Activated T-cell treated with anti-CD3 and anti-CD28 coated beads, Interleukin-2, amount 50 U/mL, for 24 hours (primary cell): ENCODE data around the gene OTOF.

ENCODE experiments used
- DNase-seq: peaks from one replicate; pipeline ENCODE4 v3.0.0-alpha.2; 2020
- H3K27ac Mint-ChIP-seq: 2 replicates; pipeline ENCODE4 v1.8.0; 2020; ENCODE audit warnings: mild to moderate bottlenecking, mixed read lengths
- H3K27me3 Mint-ChIP-seq: 2 replicates; pipeline ENCODE4 v1.8.0; 2020; ENCODE audit warnings: mixed read lengths
- H3K36me3 Mint-ChIP-seq: 2 replicates; pipeline ENCODE4 v1.8.0; 2020; ENCODE audit warnings: low read depth, mixed read lengths
- H3K4me1 Mint-ChIP-seq: 2 replicates; pipeline ENCODE4 v1.8.0; 2020; ENCODE audit warnings: low read depth, mixed read lengths
- H3K4me3 Mint-ChIP-seq: 2 replicates; pipeline ENCODE4 v1.8.0; 2020; ENCODE audit warnings: mild to moderate bottlenecking, moderate library complexity, mixed read lengths
- H3K9me3 Mint-ChIP-seq: 2 replicates; pipeline ENCODE4 v1.8.0; 2020; ENCODE audit warnings: mixed read lengths

Gene OTOF

GRCh38 chr2:26489213-26489850 is 11.4 kb upstream of the OTOF start:
- Mint-ChIP-seq H3K27ac (no peak overlapping the region), H3K27me3 (no peaks in the 10 kb centered on the region), H3K36me3 (no peaks in the 10 kb centered on the region), H3K4me3 (no peak overlapping the region), H3K4me1 (peaks cover 4% of the 10 kb centered on the region), H3K9me3 (no peaks in the 10 kb centered on the region)
- no peak for DNase-seq

- no peak overlapping the region for H3K4me3 Mint-ChIP-seq
- H3K36me3 Mint-ChIP-seq, result no peaks in the 10 kb centered on the region
- no peaks in the 10 kb centered on the region for H3K9me3 Mint-ChIP-seq
- DNase-seq, result no peak
- no peak overlapping the region for H3K27ac Mint-ChIP-seq
- peaks cover 2% of the 10 kb centered on the region for H3K4me1 Mint-ChIP-seq
- no peaks in the 10 kb centered on the region for H3K27me3 Mint-ChIP-seq
Measured at GRCh38 chr2:26488463-26489212, 10.7 kb upstream of the OTOF start.

DNA sequence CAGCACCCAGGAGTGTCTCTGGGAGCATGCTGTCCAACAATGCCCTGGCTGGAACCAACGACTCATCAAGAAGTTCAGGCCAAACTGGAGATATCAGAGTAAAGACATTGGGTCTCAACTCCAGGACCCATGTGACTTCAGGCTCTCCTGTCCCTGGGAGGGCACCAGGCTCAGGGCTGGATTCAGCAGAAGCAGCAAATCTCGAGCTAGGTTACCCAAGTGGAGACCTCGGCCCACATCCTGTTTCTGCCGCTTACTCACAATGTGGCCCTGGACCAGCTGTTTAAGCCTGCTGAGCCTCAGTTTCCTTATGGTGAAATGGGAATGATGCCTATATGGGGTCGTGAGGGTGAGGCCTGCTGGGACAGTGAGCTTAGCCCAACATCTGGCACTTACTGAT is 9.3 kb upstream of the OTOF start:
- H3K4me3 Mint-ChIP-seq, result no peak overlapping the region
- no peak overlapping the region for H3K27ac Mint-ChIP-seq
- H3K27me3 Mint-ChIP-seq, result no peaks in the 10 kb centered on the region
- no peaks in the 10 kb centered on the region for H3K9me3 Mint-ChIP-seq
- H3K36me3 Mint-ChIP-seq, result no peaks in the 10 kb centered on the region
- DNase-seq, result no peak
- no peaks in the 10 kb centered on the region for H3K4me1 Mint-ChIP-seq

DNA sequence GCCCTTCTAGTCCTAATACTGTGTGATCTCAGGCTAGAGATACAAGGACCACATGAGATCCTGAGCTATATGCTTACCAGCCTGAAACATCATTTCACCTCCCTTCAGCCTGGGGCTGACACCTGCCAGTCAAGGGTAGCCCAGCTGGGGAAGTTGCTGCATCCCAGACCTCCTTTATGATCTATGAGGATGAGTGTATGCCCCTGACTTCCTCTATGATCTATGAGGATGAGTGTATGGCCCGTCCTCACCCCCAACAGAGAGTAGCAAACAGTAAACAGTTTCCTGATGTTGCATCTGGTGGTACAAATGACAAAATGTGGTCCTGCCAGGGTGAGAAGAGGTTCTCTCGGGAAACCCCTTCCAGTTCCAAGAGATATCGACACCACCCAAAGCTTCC is 8.9 kb upstream of the OTOF start:
- H3K27me3 Mint-ChIP-seq, result no peaks in the 10 kb centered on the region

DNA sequence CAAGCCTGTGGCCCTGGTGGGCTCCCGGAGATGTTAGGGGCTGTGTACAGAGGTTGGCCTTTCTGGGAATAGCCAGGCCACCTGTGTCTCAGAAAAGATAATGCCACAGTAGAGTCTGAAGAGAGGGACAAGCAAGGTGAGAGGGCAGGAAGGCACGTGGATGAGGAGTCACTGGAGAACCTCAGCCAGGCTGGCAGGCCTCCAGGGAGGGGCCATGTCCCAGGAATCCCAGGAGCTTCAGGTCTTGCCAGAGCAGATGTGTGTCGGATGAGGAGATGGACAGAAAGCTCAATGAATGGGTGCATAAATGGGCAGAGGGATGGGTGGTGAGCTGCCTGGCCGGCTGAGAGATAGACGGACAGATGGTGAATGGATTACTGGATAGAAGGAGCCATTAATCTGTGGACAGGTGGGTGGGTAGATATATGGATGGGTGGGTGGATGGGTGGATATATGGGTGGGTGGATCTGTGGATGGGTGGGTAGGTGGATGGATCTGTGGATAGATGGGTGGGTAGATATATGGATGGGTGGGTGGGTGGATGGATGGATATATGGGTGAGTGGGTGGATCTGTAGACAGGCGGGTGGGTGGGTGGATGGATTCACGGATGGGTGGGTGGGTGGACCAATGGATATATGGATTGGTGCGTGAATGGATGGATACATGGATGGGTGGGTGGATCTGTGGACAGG is 7.9 kb upstream of the OTOF start:
- no peak for DNase-seq
- H3K4me1 Mint-ChIP-seq, result no peaks in the 10 kb centered on the region
- H3K4me3 Mint-ChIP-seq, result no peak overlapping the region
- H3K27me3 Mint-ChIP-seq, result no peaks in the 10 kb centered on the region
- H3K36me3 Mint-ChIP-seq, result no peaks in the 10 kb centered on the region
- H3K9me3 Mint-ChIP-seq, result no peaks in the 10 kb centered on the region
- no peak overlapping the region for H3K27ac Mint-ChIP-seq

More for the DNA sequence above, 8.9 kb upstream of the OTOF start:
- H3K4me3 Mint-ChIP-seq, result no peak overlapping the region
- no peaks in the 10 kb centered on the region for H3K4me1 Mint-ChIP-seq
- H3K27ac Mint-ChIP-seq, result no peak overlapping the region
- H3K9me3 Mint-ChIP-seq, result no peaks in the 10 kb centered on the region
- DNase-seq, result no peak
- H3K36me3 Mint-ChIP-seq, result no peaks in the 10 kb centered on the region

DNA sequence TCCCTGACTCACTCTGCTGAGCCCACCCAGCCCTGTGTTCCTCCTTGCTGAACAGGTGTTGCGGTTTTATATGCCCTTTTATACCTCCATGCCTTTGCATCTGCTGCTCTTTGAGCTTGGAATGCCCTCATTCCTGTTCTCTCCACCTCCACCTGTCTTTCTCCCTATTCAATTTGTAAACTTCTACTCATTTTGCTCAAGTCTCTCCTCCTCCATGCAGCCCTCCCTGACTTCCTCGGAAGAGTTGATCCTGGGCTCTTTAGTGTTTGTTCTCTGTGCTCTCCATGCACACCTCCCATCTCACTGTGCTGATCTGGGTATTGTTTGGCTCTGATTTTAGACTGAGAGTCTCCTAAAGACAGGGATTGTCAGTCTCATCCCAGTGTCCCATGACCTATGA is 7.2 kb upstream of the OTOF start:
- no peak for DNase-seq
- Mint-ChIP-seq H3K36me3 (no peaks in the 10 kb centered on the region), H3K4me1 (no peaks in the 10 kb centered on the region), H3K9me3 (no peaks in the 10 kb centered on the region), H3K4me3 (no peak overlapping the region), H3K27me3 (no peaks in the 10 kb centered on the region), H3K27ac (no peak overlapping the region)

- Mint-ChIP-seq H3K27me3 (no peaks in the 10 kb centered on the region), H3K27ac (no peak overlapping the region), H3K36me3 (no peaks in the 10 kb centered on the region), H3K9me3 (no peaks in the 10 kb centered on the region), H3K4me3 (no peak overlapping the region), H3K4me1 (no peaks in the 10 kb centered on the region)
- DNase-seq, result no peak
Measured at GRCh38 chr2:26484579-26484978, 6.7 kb upstream of the OTOF start.

DNA sequence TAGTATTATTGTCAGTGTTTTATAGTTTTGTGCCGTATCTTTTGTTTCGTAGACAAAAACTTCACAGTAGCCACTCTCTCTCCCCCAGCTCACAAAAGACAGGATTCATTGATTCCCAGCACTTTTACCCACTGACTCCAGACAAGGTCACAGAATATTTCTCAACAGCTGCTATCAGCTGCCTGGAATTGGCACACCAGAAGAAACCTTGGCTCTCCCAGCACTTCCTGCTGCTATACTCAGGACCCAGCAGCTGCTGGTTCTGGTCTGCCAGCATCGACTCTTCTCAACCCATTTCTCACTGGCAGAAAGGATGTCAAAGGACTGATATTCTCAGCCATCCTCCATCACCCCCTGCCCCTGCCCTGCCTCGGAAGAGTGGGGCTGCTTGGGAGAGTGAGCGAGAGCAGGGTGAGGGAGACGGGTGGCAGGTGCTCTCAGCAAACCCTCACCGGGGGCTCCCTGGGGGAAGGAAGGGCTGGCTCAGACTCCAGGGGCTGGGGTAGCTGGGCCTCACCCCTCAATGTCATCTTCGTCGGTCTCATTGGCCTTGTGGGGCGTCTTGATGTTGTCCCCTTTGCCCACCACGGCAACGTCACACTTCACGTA is 6.1 kb upstream of the OTOF start:
- Mint-ChIP-seq H3K36me3 (no peaks in the 10 kb centered on the region), H3K27me3 (no peaks in the 10 kb centered on the region), H3K4me1 (no peaks in the 10 kb centered on the region), H3K27ac (no peak overlapping the region), H3K4me3 (no peak overlapping the region), H3K9me3 (no peaks in the 10 kb centered on the region)
- no peak for DNase-seq

DNA sequence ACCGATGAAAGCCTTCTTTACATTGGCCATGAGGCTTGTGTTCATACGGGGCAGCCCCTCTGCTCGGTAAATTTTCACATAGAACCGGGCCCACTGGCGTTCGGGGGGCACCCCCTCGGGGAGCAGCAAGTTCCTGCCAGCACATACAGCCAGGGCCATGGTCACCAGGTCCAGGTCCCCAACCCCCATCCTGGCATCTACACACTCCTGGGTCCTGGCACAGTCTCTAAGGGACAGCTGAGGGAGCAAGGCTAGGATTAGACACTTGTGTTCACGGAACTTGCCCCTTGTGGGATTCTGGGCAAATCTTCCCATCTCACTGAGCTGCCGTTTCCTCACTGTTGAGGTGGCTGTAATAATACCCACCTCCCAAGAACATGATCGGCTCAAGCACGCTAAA is 5.6 kb upstream of the OTOF start:
- H3K36me3 Mint-ChIP-seq, result no peaks in the 10 kb centered on the region
- no peaks in the 10 kb centered on the region for H3K27me3 Mint-ChIP-seq

GRCh38 chr2:26483027-26483326 is 5.1 kb upstream of the OTOF start:
- Mint-ChIP-seq H3K4me1 (no peaks in the 10 kb centered on the region), H3K4me3 (no peak overlapping the region), H3K36me3 (no peaks in the 10 kb centered on the region), H3K9me3 (no peaks in the 10 kb centered on the region), H3K27ac (no peak overlapping the region), H3K27me3 (no peaks in the 10 kb centered on the region)
- no peak for DNase-seq

More for the DNA sequence above, 5.6 kb upstream of the OTOF start:
- DNase-seq, result no peak
- no peak overlapping the region for H3K4me3 Mint-ChIP-seq
- no peaks in the 10 kb centered on the region for H3K9me3 Mint-ChIP-seq
- no peak overlapping the region for H3K27ac Mint-ChIP-seq
- H3K4me1 Mint-ChIP-seq, result no peaks in the 10 kb centered on the region

DNA sequence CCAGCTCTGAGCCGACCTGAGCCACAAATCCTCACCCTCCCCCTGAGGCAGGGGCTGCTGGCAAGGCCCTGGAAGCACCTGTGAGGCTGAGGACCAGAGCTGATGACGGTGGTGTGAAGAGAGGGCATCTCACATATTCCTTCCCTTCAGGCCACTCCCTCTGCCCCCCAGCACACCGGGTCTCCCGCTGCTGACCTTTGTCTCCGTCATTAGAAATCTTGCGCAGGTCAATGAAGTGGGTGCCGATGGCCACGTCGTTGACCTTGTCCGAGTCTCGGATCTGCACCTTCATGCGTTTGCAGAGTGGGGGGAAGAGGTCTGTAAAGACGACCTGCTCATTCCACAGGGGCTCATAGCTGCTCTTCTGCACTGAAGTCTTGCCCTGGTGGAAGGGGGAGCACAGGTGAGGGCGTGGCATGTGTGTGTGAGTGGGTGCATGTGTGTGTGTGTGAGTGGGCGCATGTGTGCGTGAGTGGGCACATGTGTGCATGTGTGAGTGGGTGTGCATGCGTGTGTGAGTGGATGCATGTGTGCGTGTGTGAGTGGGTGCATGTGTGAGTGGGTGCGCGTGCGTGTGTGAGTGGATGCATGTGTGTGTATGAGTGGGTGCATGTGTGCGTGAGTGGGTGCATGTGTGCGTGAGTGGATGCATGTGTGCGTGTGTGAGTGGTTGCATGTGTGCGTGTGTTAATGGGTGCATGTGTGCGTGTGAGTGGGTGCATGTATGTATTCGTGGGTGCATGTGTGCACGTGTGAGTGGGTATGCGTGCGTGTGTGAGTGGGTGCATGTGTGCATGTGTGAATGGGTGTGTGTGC is 4.5 kb upstream of the OTOF start:
- H3K27me3 Mint-ChIP-seq, result no peaks in the 10 kb centered on the region
- peaks cover 4% of the 10 kb centered on the region for H3K4me1 Mint-ChIP-seq
- no peaks in the 10 kb centered on the region for H3K36me3 Mint-ChIP-seq
- H3K27ac Mint-ChIP-seq, result no peak overlapping the region
- DNase-seq, result no peak
- no peaks in the 10 kb centered on the region for H3K9me3 Mint-ChIP-seq
- H3K4me3 Mint-ChIP-seq, result no peak overlapping the region

- Mint-ChIP-seq H3K4me3 (no peak overlapping the region), H3K27ac (no peak overlapping the region), H3K36me3 (no peaks in the 10 kb centered on the region), H3K4me1 (peaks cover 5% of the 10 kb centered on the region), H3K27me3 (no peaks in the 10 kb centered on the region), H3K9me3 (no peaks in the 10 kb centered on the region)
- DNase-seq, result no peak
Measured at GRCh38 chr2:26481706-26482105, 3.8 kb upstream of the OTOF start.

DNA sequence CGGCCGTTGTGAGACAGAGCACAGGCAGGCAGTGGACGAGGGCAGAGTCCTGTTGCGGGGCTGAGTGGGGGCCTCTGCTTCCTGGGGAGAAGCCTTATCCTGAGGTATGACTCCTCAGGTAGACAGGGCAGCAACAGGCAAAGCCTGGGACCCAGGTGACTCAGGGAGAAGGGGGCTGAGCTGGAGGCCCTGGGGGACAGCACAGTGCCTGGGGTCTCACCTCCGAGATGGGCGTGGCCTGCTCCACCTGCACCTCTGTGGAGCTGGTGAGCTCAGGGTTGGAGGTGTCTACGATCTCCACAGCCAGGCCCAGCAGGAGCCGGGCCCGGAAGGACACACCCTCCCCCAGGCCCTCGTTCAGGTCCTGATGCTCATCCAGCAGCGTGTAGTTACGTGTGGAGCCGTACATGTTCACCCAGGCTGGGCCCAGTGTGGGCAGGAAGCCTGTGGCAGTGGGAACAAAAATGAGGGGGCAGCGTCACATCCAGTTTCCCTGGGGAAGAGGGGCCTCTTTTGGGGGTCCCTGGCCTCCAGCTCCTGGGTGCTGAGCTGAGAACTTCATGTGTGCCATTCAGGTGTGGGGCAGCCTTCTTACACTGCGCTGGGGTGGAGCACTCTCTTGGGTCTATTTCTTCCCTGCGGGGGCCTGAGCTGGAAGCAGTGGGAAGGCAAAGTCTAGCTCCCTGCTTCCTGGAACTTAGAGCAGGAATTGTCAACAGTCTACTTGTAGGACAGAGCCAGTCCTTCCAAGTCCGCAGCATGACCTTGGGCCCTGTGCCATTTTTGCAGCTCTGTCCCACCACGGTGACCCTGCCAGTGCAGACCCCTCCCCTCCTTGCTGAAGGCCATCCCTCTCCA is 2.9 kb upstream of the OTOF start:
- DNase-seq, result no peak
- no peaks in the 10 kb centered on the region for H3K36me3 Mint-ChIP-seq
- no peak overlapping the region for H3K4me3 Mint-ChIP-seq
- no peak overlapping the region for H3K27ac Mint-ChIP-seq
- no peaks in the 10 kb centered on the region for H3K27me3 Mint-ChIP-seq
- peaks cover 5% of the 10 kb centered on the region for H3K4me1 Mint-ChIP-seq
- H3K9me3 Mint-ChIP-seq, result no peaks in the 10 kb centered on the region
